OCI-LY3 (cell line): ENCODE measurements around the gene SLC6A4.
"Not testable (repeated sequence)": the region's sequence is repeated elsewhere in the genome, so short reads cannot be mapped to it uniquely, and the experiment has no call there.

Experiments
- H2AFZ ChIP-seq: fragments of 200-600, 300-600 bp; shearing (Covaris generic); 2 replicates; pipeline ENCODE4 v1.6.0; 2014; ENCODE audit warnings: antibody characterized with exemption, low read depth, low read length
- H3K27ac ChIP-seq: fragments of 200-600, 300-600 bp; sonication (generic); 2 replicates; pipeline ENCODE4 v1.5.1; 2014; ENCODE audit warnings: mild to moderate bottlenecking, low read length, moderate library complexity, mixed read lengths
- H3K27me3 ChIP-seq: fragments of 200-600, 300-600 bp; sonication (generic); 2 replicates; pipeline ENCODE4 v1.6.1; 2014; ENCODE audit warnings: low read depth, low read length, mixed read lengths
- H3K36me3 ChIP-seq: fragments of 200-600, 300-600 bp; sonication (generic); replicated peaks from 2 replicates; pipeline ENCODE3; 2014; ENCODE audit warnings: low read depth, low read length, mixed read lengths
- H3K4me1 ChIP-seq: fragments of 300-600, 200-600 bp; sonication (generic); 2 replicates; pipeline ENCODE4 v1.6.1; 2014; ENCODE audit warnings: low read length, mixed read lengths
- H3K4me2 ChIP-seq: fragments of 200-600, 300-600 bp; sonication (generic); 2 replicates; pipeline ENCODE4 v1.6.1; 2014; ENCODE audit warnings: low read length, mixed read lengths
- H3K4me3 ChIP-seq: fragments of 300-600, 200-600 bp; sonication (generic); 2 replicates; pipeline ENCODE4 v1.5.1; 2014; ENCODE audit warnings: antibody characterized with exemption, mild to moderate bottlenecking, low read length, moderate library complexity
- H3K79me2 ChIP-seq: fragments of 300-600, 200-600 bp; shearing (Covaris generic); 2 replicates; pipeline ENCODE4 v1.6.1; 2014; ENCODE audit warnings: mild to moderate bottlenecking, low read length, mixed read lengths
- H3K9ac ChIP-seq: fragments of 300-600, 200-600 bp; shearing (Covaris generic); 2 replicates; pipeline ENCODE4 v1.6.0; 2014; ENCODE audit warnings: mild to moderate bottlenecking, low read length, moderate library complexity
- H3K9me3 ChIP-seq: fragments of 200-600, 300-600 bp; shearing (Covaris generic); 2 replicates; pipeline ENCODE4 v1.6.1; 2014; ENCODE audit warnings: low read length, mixed read lengths; ENCODE audit not compliant: insufficient read depth
- H4K20me1 ChIP-seq: fragments of 200-600, 300-600 bp; sonication (generic); 2 replicates; pipeline ENCODE4 v1.6.1; 2016; ENCODE audit warnings: low read length, mixed read lengths; ENCODE audit not compliant: insufficient read depth
- CTCF ChIP-seq: fragments of 200-600, 300-600 bp; sonication (generic); IDR thresholded peaks from 2 replicates; pipeline ENCODE4 v1.5.1; 2014; ENCODE audit warnings: antibody characterized with exemption, low read length, low read depth
- EZH2phosphoT487 ChIP-seq: fragments of 200-600 bp; shearing (Covaris generic); IDR thresholded peaks from 2 replicates; pipeline ENCODE4 v1.6.1; 2018; ENCODE audit warnings: antibody characterized with exemption, mixed run types, low read depth

SLC6A4 gene

GRCh38 chr17:30234296-30234695, 1.2 kb downstream of the SLC6A4 start:
- no peaks in the 10 kb centered on the region for H3K79me2 ChIP-seq
- H3K27me3 ChIP-seq = peaks cover 42% of the 10 kb centered on the region
- H3K4me2 ChIP-seq = no peak overlapping the region
- no peak overlapping the region for H3K27ac ChIP-seq
- no peaks in the 10 kb centered on the region for H3K36me3 ChIP-seq
- H3K9me3 ChIP-seq = no peaks in the 10 kb centered on the region
- TF ChIP-seq CTCF = no peak
- no peak for TF ChIP-seq EZH2phosphoT487
- peaks cover 6% of the 10 kb centered on the region; the same call in 1 of the 2 replicates for H3K4me1 ChIP-seq
- no peak overlapping the region for H2AFZ ChIP-seq
- H3K9ac ChIP-seq = no peak overlapping the region
- H3K4me3 ChIP-seq = no peak overlapping the region
- H4K20me1 ChIP-seq = no peaks in the 10 kb centered on the region

- no peak overlapping the region for H3K4me2 ChIP-seq
- H3K4me1 ChIP-seq = peaks cover 6% of the 10 kb centered on the region; the same call in 1 of the 2 replicates
- H4K20me1 ChIP-seq = no peaks in the 10 kb centered on the region
- TF ChIP-seq EZH2phosphoT487 (no peak), CTCF (no peak)
- no peak overlapping the region for H2AFZ ChIP-seq
- H3K9ac ChIP-seq = no peak overlapping the region
- no peaks in the 10 kb centered on the region for H3K79me2 ChIP-seq
- H3K9me3 ChIP-seq = no peaks in the 10 kb centered on the region
- H3K27me3 ChIP-seq = peaks cover 47% of the 10 kb centered on the region
- H3K27ac ChIP-seq = no peak overlapping the region
- H3K36me3 ChIP-seq = no peaks in the 10 kb centered on the region
- no peak overlapping the region for H3K4me3 ChIP-seq
Observed at GRCh38 chr17:30232824-30233427, 2.6 kb downstream of the SLC6A4 start.

GRCh38 chr17:30232015-30232823, 3.3 kb downstream of the SLC6A4 start:
- H2AFZ ChIP-seq = no peak overlapping the region
- peaks cover 53% of the 10 kb centered on the region for H3K27me3 ChIP-seq
- H4K20me1 ChIP-seq = no peaks in the 10 kb centered on the region
- TF ChIP-seq EZH2phosphoT487 (no peak), CTCF (no peak)
- no peak overlapping the region for H3K4me3 ChIP-seq
- no peak overlapping the region for H3K27ac ChIP-seq
- H3K4me1 ChIP-seq = peaks cover 6% of the 10 kb centered on the region; the same call in 1 of the 2 replicates
- H3K36me3 ChIP-seq = no peaks in the 10 kb centered on the region
- no peaks in the 10 kb centered on the region for H3K9me3 ChIP-seq
- no peak overlapping the region for H3K4me2 ChIP-seq
- H3K9ac ChIP-seq = no peak overlapping the region
- H3K79me2 ChIP-seq = no peaks in the 10 kb centered on the region

- no peaks in the 10 kb centered on the region for H3K9me3 ChIP-seq
- H3K4me1 ChIP-seq = peaks cover 6% of the 10 kb centered on the region; the same call in 1 of the 2 replicates
- H3K36me3 ChIP-seq = no peaks in the 10 kb centered on the region
- H3K27me3 ChIP-seq = peaks cover 62% of the 10 kb centered on the region
- H2AFZ ChIP-seq = no peak overlapping the region
- H3K79me2 ChIP-seq = no peaks in the 10 kb centered on the region
- H3K4me2 ChIP-seq = no peak overlapping the region
- no peak overlapping the region for H3K9ac ChIP-seq
- no peak overlapping the region for H3K27ac ChIP-seq
- TF ChIP-seq CTCF = no peak
- no peak for TF ChIP-seq EZH2phosphoT487
- no peaks in the 10 kb centered on the region for H4K20me1 ChIP-seq
- no peak overlapping the region for H3K4me3 ChIP-seq
Observed at GRCh38 chr17:30230596-30231125, 4.8 kb downstream of the SLC6A4 start.

GRCh38 chr17:30230009-30230408, 5.5 kb downstream of the SLC6A4 start:
- H3K27ac ChIP-seq, H3K36me3 ChIP-seq, H3K4me3 ChIP-seq, H4K20me1 ChIP-seq, H2AFZ ChIP-seq, H3K4me2 ChIP-seq, H3K9me3 ChIP-seq, H3K4me1 ChIP-seq, H3K79me2 ChIP-seq, H3K9ac ChIP-seq: not testable (repeated sequence)
- H3K27me3 ChIP-seq = peaks cover 66% of the 10 kb centered on the region
